ENCODE data around the gene ZNF80.

ZNF80 gene

DNA sequence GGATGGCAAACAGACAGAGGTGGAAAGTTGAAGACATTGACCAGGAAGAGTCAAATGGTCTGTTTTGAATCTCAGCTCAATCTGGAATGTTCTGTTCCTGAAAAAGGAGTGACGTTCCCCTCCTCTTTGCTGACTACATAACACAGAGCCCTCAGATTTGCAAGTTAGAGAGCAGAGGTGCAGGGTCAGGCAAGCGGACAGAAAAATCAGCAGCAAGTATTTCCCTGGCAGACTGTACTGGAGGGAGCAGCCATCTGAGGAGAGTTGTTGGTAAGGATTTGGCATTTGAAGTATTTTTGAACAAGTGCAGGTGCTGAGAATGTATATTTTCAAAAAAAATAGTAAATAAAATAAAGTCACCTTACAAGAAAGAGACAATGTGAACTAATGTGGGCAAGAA, 17.6 kb downstream of the ZNF80 start:
- H3K4me3 ChIP-seq (ENCODE audit: low read depth, low read length): no peak overlapping the region
- TF ChIP-seq, protein P1, sequence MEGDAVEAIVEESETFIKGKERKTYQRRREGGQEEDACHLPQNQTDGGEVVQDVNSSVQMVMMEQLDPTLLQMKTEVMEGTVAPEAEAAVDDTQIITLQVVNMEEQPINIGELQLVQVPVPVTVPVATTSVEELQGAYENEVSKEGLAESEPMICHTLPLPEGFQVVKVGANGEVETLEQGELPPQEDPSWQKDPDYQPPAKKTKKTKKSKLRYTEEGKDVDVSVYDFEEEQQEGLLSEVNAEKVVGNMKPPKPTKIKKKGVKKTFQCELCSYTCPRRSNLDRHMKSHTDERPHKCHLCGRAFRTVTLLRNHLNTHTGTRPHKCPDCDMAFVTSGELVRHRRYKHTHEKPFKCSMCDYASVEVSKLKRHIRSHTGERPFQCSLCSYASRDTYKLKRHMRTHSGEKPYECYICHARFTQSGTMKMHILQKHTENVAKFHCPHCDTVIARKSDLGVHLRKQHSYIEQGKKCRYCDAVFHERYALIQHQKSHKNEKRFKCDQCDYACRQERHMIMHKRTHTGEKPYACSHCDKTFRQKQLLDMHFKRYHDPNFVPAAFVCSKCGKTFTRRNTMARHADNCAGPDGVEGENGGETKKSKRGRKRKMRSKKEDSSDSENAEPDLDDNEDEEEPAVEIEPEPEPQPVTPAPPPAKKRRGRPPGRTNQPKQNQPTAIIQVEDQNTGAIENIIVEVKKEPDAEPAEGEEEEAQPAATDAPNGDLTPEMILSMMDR (IDR thresholded peaks at IDR 0.05; ENCODE audit: low read depth, low read length): no peak

DNA sequence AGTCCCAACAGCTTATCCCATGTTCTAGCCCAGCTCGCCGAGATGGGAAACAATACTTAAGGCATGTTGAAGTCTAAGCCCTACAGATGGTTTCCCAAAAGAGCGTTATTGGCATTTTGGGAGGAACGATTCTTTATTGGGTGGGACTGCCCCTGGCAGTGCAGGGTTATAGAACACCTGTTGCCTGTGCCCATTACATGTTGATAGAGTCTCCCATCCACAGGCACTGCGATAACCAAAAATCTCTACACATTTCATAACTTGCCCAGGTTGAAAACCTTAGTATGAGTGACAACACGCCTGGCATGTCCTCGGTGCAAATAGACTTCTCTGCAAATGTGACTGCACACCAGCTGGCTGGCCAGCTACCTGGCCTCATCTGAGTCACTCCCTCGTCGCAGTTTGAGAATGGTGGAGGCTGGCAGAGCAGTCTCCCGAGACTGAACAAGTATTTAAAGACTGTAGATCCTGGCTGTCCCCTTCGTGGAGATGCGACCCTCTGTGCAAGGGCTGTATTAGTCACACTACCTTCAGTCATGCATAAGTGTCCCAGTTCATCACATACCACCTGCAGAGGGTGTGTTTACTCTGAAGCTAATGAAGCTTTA, 18.7 kb downstream of the ZNF80 start:
- TF ChIP-seq, protein P1 (IDR thresholded peaks at IDR 0.05; ENCODE audit: low read depth, low read length): no peak
- no peak overlapping the region for H3K4me3 ChIP-seq (ENCODE audit: low read depth, low read length)

DNA sequence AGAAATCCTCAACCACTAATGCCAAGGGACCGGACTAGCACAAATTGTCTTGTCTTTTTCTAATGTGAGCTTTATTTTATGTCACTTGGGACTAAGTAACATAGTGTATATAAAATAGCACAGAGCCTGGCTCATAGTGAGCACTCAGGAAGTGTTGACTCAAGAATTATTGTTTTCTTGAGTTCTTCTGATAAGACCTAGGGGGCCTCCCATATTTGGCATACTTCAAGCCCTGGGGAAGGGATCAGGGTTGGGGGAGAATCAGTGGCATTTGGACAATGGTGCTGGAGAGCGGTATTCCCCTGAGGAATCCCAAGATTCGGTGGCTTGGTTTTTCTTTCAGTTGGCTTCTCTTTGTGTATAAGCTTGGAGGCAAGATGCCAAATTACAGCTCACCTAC, 19.4 kb downstream of the ZNF80 start:
- no peak overlapping the region for H3K4me3 ChIP-seq (ENCODE audit: low read depth, low read length)
- TF ChIP-seq, protein P1 (IDR thresholded peaks at IDR 0.05; ENCODE audit: low read depth, low read length): no peak

DNA sequence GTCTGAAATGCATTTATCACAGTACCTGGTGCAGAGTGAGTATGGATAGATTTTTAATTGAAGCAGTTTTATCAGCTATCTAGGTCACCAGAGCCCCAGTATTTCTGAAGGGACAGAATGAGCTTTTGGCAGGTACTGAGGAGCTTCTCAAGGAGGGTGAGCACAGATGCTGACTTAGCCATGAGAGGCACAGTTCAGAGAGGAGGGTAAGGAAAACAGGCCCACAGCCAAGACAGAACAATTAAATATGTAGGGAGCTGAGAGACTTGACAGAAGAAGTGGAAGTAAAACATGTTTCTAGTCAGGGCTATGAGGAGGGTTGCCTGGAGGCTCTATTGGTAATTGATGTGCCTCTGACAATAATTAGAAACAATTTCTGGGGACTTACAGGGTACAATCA, 20.1 kb downstream of the ZNF80 start:
- TF ChIP-seq, protein P1 (IDR thresholded peaks at IDR 0.05; ENCODE audit: low read depth, low read length): no peak
- H3K4me3 ChIP-seq (ENCODE audit: low read depth, low read length): no peak overlapping the region

DNA sequence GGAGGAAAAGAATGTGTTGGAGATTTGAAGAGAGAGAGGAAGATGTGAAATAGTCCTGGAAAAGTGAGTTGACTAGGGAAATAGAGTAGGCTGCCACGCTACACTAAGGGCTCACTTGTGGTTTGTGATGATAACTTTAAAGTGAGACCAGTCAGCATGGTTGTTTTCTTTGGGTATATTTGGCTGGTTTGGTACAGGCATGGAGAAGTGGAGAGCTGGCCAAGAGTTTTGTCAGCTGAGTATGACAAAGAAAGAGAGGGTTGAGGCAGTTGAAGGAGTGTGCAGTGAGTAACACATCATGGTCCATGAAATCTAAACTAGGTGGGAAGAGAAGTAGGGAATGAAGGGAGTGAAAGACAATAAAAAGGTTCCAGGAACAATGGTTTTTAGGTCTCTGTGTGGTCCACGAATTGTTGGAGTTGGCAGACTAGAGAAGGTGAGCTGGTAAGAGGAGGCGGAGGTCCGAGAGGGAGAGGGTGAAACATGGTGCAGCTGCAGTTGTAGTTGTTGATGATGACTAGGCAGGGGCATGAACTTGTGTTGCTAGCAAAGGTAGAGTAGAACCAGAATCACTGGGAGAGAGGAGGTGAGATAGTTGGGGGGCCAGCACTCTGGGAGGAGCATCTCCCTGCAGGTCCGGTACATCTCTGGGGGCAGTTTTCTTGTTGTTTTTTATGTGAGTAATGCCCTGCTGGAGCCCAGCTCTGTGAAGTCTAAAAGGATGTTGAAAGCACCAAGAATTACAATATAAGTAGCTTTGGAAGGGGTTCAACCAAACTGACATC, 21.0 kb downstream of the ZNF80 start:
- TF ChIP-seq, protein P1 (IDR thresholded peaks at IDR 0.05; ENCODE audit: low read depth, low read length): no peak
- no peak overlapping the region for H3K4me3 ChIP-seq (ENCODE audit: low read depth, low read length)

DNA sequence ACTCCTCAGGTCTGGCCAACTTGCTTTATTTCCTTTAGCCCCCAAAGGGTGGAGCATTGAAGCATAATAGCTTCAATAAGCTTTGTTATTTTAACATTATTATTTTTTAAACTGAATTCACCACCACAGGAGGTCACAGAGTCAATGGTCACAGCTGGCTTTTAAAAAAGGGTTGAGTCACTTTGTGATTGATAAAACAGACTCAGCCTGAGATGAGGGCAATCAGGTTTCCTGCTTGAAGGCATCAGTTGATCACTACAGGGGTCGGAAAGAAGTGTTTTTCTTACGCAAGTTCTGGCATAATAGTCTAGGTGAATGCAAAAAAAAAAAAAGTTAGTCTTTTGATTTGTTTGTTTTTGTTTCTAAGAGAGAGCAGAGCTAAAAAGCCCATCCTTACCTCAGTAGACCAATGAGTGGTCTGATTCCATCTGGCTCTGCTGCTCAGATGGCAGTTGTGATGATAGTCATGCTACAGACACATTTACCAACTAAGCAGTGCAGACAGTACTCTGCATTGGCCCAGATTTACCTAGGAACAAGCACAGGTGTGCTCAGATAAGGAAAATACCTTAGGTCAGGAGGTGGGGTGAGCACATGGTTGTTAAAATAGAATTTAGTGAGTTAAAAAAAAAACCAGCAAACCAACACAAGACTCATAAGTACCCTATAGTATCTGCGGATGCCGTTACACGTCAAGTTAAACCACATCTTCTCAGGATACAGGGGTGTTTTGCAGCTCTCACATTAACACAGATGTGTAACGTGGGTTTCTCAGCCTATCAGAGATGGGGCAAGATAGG, 22.6 kb downstream of the ZNF80 start:
- TF ChIP-seq, protein P1 (IDR thresholded peaks at IDR 0.05; ENCODE audit: low read depth, low read length): no peak
- peak overlapping the region; percentile 43 for H3K4me3 ChIP-seq (ENCODE audit: low read depth, low read length)
